A673 (cell line): ENCODE data around the gene TMEM213. TPM values are rescaled to one million over a fixed set of nuclear protein-coding genes. Genes with fewer than 3 reads are reported as not detected.

Source experiments
- BruUV-seq: library from RNA; stranded (reverse); fragments of 400-500 nt; replicated peaks from 2 replicates; lab custom pipeline; 2021; lab: Mats Ljungman, UMichigan
- CTCF ChIA-PET: fragments of 300-600 bp; sonication (Branson Sonifier 250); formaldehyde crosslinking; loops from one replicate; lab custom pipeline; 2022; ENCODE audit warnings: antibody characterized with exemption; lab: Charles Lee
- POLR2A ChIA-PET: fragments of 300-600 bp; sonication (Branson Sonifier 250); formaldehyde crosslinking; loops from one replicate; lab custom pipeline; 2022; ENCODE audit warnings: antibody characterized with exemption; ENCODE audit not compliant: low non-redundant PET; lab: Charles Lee
- DNase-seq: peaks from one replicate; pipeline ENCODE4 v3.0.0-alpha.2; 2015; ENCODE audit warnings: low spot score
- H3K27ac ChIP-seq: fragments of 200-600 bp; sonication (generic); 2 replicates; pipeline ENCODE4 v1.5.1; 2016; ENCODE audit warnings: mixed run types, low read depth, mild to moderate bottlenecking, mixed read lengths, antibody characterized with exemption, low read length; ENCODE audit not compliant: poor library complexity, severe bottlenecking
- H3K27me3 ChIP-seq: fragments of 200-600 bp; sonication (generic); replicated peaks from 2 replicates; pipeline ENCODE4 v1.6.1; 2017; ENCODE audit warnings: mixed run types, low read depth, mild to moderate bottlenecking, mixed read lengths, antibody characterized with exemption, low read length; ENCODE audit not compliant: insufficient read depth, poor library complexity
- H3K36me3 ChIP-seq: fragments of 200-600 bp; sonication (generic); 2 replicates; pipeline ENCODE4 v1.6.1; 2016; ENCODE audit warnings: mixed run types, mild to moderate bottlenecking, mixed read lengths, antibody characterized with exemption, low read length; ENCODE audit not compliant: insufficient read depth, poor library complexity, severe bottlenecking
- H3K4me1 ChIP-seq: fragments of 200-600 bp; sonication (generic); 2 replicates; pipeline ENCODE4 v1.6.1; 2017; ENCODE audit warnings: mixed run types, mild to moderate bottlenecking, mixed read lengths, antibody characterized with exemption, low read length; ENCODE audit not compliant: insufficient read depth, poor library complexity, severe bottlenecking
- H3K4me3 ChIP-seq: fragments of 200-600 bp; sonication (generic); 2 replicates; pipeline ENCODE4 v1.5.1; 2016; ENCODE audit warnings: low read depth, mixed run types, mild to moderate bottlenecking, mixed read lengths, low read length; ENCODE audit not compliant: poor library complexity, severe bottlenecking
- H3K9me3 ChIP-seq: fragments of 200-600 bp; sonication (generic); 2 replicates; pipeline ENCODE4 v1.6.1; 2016; ENCODE audit warnings: mixed run types, low read depth, mild to moderate bottlenecking, mixed read lengths, antibody characterized with exemption, low read length; ENCODE audit not compliant: poor library complexity, severe bottlenecking
- EZH2 ChIP-seq: fragments of 200-600 bp; sonication (generic); IDR thresholded peaks from 2 replicates; pipeline ENCODE4 v1.6.1; 2017; ENCODE audit warnings: borderline replicate concordance, low read depth, mild to moderate bottlenecking, mixed read lengths, antibody characterized with exemption, low read length; ENCODE audit not compliant: poor library complexity, severe bottlenecking
- intact Hi-C: fragments of 100-400 bp; cut with micrococcal nuclease; formaldehyde crosslinking; loops from one replicate; pipeline ENCODE4 v1.10.0; 2022; ENCODE audit not compliant: unreplicated experiment
- total RNA-seq: library from RNA; stranded (reverse); gene quantifications from 2 replicates; pipeline ENCODE4 v1.2.3, GENCODE V29; 2021
- TF ChIP-seq, protein P1 (sequence below): fragments of 300-800, 200-600 bp; sonication (generic); conservative IDR thresholded peaks from 2 replicates; pipeline ENCODE4 v1.5.1; 2017; ENCODE audit warnings: low read depth, mild to moderate bottlenecking, antibody characterized with exemption, low read length, moderate library complexity, mixed read lengths

TMEM213 gene
- total RNA-seq, 1 experiment from 2014 or later: not detected

DNA sequence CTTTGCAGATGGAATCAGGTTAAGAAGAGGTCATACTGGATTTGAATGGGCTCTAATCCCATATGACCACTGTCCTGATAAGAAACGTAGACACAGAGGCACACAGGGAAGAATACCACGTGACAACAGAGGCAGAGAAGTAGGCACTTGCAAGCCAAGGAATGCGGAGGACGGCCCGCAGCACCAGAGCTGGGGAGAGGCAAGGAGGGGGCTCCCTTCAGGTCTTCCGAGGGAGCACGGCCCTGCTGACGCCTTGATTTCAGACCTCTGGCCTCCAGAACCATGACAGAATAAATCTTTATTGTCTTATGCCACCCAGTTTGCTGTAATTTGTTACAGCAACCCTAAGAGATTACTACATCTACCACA lies 44.7 kb upstream of the TMEM213 start:
- ChIA-PET POLR2A (no interaction called here), CTCF (no interaction called here)
- H3K36me3 ChIP-seq: no peaks in the 10 kb centered on the region
- H3K9me3 ChIP-seq: no peaks in the 10 kb centered on the region
- DNase-seq: no peak
- H3K4me1 ChIP-seq: no peaks in the 10 kb centered on the region
- no peak for TF ChIP-seq EZH2
- TF ChIP-seq, protein P1, sequence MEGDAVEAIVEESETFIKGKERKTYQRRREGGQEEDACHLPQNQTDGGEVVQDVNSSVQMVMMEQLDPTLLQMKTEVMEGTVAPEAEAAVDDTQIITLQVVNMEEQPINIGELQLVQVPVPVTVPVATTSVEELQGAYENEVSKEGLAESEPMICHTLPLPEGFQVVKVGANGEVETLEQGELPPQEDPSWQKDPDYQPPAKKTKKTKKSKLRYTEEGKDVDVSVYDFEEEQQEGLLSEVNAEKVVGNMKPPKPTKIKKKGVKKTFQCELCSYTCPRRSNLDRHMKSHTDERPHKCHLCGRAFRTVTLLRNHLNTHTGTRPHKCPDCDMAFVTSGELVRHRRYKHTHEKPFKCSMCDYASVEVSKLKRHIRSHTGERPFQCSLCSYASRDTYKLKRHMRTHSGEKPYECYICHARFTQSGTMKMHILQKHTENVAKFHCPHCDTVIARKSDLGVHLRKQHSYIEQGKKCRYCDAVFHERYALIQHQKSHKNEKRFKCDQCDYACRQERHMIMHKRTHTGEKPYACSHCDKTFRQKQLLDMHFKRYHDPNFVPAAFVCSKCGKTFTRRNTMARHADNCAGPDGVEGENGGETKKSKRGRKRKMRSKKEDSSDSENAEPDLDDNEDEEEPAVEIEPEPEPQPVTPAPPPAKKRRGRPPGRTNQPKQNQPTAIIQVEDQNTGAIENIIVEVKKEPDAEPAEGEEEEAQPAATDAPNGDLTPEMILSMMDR: no peak
- H3K4me3 ChIP-seq: no peak overlapping the region
- no peak overlapping the region for H3K27ac ChIP-seq
- intact Hi-C loops: no loop called here
- BruUV-seq: no TSS peak
- peaks cover 31% of the 10 kb centered on the region for H3K27me3 ChIP-seq

DNA sequence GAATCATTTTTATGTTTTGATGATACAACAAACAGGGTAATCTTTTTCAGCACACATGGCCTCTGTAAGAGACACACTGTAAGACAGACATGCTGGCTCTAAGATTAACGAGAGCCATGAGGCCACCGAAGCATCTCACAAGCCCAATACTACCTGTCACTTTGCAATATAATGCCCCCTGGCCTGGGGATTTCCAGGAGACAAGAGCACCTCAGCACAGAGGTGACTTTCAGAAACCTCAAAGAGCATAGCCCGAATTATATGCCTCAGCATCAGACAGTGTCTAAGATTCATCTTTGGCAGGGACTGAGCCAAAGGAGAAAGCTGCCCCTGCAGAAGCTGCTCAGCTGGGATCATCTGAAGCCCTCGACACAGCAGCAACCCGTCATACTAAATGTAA lies 44.2 kb upstream of the TMEM213 start:
- H3K4me1 ChIP-seq: no peaks in the 10 kb centered on the region
- no TSS peak for BruUV-seq
- DNase-seq: no peak
- TF ChIP-seq EZH2: no peak
- TF ChIP-seq, protein P1: no peak
- H3K4me3 ChIP-seq: no peak overlapping the region
- no peak overlapping the region for H3K27ac ChIP-seq
- ChIA-PET CTCF (no interaction called here), POLR2A (no interaction called here)
- intact Hi-C loops: no loop called here
- H3K36me3 ChIP-seq: no peaks in the 10 kb centered on the region
- no peaks in the 10 kb centered on the region for H3K9me3 ChIP-seq
- peaks cover 35% of the 10 kb centered on the region for H3K27me3 ChIP-seq

DNA sequence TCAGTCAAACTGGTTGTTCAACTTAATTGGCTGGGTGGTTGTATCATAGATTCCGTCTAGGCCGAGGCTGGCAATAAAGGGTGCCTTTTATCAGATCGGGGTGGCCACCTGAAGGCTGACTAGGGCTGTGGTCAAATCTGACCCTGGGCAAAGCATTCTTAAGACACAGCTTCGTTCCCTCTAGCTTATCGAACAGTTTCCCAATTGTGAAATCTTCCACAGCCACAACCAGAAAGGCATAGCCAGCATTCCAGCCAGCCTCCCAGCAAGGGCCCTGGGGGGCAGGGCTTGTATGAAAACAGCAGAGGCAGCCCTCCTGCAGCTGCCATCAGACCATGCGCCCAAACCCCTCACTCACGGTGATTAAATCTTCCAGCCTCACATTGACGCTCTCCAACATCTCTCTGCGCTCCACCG lies 42.5 kb upstream of the TMEM213 start:
- Histone ChIP-seq H3K4me1 (no peaks in the 10 kb centered on the region), H3K36me3 (no peaks in the 10 kb centered on the region), H3K4me3 (no peak overlapping the region), H3K27me3 (peaks cover 39% of the 10 kb centered on the region), H3K27ac (no peak overlapping the region), H3K9me3 (no peaks in the 10 kb centered on the region)
- no peak for DNase-seq
- ChIA-PET POLR2A (no interaction called here), CTCF (no interaction called here)
- no peak for TF ChIP-seq EZH2
- TF ChIP-seq, protein P1: no peak
- intact Hi-C loops: no loop called here
- BruUV-seq: no TSS peak
